Thyroid gland (tissue), 4 donors: ENCODE data around the gene RALBP1.

Experiments
- CTCF ChIP-seq, 6 experiments: fragments of 200-600 bp in 3 of 6; fragments of 450-650 bp in 3 of 6; sonication (generic) in 3 of 6; IDR thresholded peaks; one replicate each; pipeline ENCODE4 v1.5.1; 2016 to 2019; ENCODE audit warnings: antibody characterized with exemption in 6 of 6, mild to moderate bottlenecking in 2 of 6, inconsistent platforms in 1 of 6, moderate library complexity in 1 of 6
- POLR2A ChIP-seq, 2 donors: fragments of 450-650 bp; IDR thresholded peaks; one replicate each; pipeline ENCODE4 v1.6.1; 2017; ENCODE audit warnings: antibody characterized with exemption in 2 of 2, mild to moderate bottlenecking in 2 of 2, moderate library complexity in 1 of 2

GRCh38 chr18:9513971-9514512 is 38.7 kb downstream of the RALBP1 start:
- TF ChIP-seq CTCF (IDR thresholded peaks at IDR 0.05) (no peak), POLR2A (IDR thresholded peaks at IDR 0.05) (no peak)
